Stimulated activated CD8-positive, alpha-beta memory T cell treated with anti-CD3 and anti-CD28 coated beads, Interleukin-7, amount 100 ng/mL, for 1 hour (primary cell): Measurements from ENCODE around the gene GPBP1.
"Not testable (repeated sequence)": the region's sequence is repeated elsewhere in the genome, so short reads cannot be mapped to it uniquely, and the experiment has no call there.

Experiments used
- DNase-seq, 2 donors: peaks; one replicate each; pipeline ENCODE4 v3.0.0-alpha.2; 2020; ENCODE audit warnings: low read depth in 2 of 2

GPBP1 gene

DNA sequence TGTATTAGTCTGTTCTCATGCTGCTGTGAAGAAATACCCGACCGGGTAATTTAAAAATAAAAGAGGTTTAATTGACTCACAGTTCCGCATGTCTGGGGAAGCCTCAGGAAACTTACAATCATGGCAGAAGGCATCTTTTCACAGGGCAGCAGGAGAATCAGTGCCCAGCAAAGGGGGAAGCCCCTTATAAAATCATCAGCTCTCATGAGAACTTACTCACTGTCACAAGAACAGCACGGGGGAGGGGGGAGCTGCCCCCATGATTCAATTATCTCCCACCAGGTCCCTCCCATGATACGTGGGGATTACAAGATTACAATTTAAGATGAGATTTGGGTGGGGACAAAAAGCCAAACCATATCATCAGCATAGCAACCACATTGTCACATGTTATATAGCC lies 102.5 kb downstream of the GPBP1 start:
- no peak for DNase-seq

DNA sequence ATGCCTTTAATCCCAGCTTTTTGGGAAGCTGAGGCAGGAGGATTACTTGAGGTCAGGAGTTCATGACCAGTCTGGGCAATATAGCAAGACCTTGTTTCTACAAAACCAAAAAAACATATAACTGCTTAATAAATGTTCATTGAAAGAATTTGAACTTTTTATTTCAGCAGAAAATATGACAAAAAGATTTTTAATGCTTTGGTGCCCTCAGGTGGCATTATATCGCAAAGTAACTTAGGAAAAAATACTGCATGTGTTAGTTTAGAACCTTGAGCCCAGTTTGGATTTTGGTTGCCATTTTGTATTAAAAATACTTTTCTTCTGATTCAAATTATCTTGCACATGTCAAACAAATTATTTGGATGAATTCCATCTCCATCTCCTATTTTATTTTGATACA lies 103.2 kb downstream of the GPBP1 start:
- no peak for DNase-seq

DNA sequence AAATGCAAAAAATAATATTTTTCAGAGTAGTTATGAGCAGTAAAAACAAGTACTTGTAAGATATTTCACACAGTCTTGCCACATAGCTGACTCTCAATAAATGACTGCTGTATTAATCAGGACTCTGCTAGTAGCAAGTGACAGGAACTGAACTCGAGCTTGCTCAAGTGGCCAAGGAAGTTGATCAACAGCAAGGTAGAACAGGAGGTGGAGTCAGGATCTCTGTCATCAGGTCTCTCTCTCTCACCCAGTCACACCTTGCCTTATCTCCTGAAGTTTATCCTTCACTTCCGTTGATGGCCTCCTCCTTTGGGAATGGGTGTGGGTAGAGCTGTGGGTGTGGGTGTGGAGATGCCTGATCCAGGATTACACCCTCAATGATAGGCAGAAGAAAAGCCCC lies 107.0 kb downstream of the GPBP1 start:
- no peak for DNase-seq

DNA sequence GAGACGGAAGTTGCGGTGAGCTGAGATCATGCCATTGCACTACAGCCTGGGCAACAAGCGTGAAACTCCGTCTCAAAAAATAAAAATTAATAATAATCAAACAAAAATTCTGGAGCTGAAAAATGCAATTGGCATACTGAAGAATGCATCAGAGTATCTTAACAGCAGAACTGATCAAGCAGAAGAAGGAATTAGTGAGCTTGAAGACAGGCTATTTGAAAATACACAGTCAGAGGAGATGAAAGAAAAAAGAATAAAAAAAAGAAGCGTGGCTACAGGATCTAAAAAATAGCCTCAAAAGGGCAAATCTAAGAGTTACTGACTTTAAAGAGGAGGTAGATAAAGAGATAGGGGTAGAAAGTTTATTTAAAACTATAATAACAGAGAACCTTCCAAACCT lies 111.2 kb downstream of the GPBP1 start:
- not testable (repeated sequence) for DNase-seq

DNA sequence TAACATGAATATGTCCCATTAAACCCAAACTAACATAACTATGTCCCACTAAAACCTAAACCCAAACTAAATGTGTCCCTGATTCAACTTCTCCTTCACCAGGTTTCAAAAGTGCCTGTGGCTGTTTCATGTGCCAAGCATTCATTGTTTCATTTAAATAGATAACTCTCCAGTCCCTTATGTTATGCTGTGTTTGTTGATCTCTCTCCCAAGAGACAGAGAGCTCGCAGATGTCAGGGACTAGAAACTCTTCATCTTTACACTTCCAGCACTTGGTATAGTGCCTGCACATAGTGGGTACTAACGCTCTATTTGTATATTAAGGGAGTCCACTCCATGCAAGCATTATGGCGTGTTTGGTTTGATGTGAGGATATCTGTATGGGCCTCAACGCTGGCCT lies 118.0 kb downstream of the GPBP1 start:
- DNase-seq = no peak

DNA sequence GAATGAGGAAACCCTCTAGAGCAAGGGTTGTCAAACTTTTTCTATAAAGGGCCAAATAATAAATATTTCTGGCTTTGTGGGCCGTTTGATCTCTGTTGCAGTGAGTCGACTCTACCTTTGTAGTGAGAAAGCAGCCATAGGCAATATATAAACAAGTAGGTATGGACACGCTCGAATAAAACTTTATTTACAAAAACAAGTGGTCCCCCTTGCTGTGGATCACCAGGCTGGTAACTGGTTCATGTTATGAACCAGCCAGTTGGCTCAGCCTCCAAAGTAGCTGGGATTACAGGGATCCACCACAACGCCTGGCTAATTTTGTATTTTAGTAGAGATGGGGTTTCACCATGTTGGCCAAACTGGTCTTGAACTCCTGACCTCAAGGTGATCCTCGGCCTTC lies 118.5 kb downstream of the GPBP1 start:
- no peak for DNase-seq

DNA sequence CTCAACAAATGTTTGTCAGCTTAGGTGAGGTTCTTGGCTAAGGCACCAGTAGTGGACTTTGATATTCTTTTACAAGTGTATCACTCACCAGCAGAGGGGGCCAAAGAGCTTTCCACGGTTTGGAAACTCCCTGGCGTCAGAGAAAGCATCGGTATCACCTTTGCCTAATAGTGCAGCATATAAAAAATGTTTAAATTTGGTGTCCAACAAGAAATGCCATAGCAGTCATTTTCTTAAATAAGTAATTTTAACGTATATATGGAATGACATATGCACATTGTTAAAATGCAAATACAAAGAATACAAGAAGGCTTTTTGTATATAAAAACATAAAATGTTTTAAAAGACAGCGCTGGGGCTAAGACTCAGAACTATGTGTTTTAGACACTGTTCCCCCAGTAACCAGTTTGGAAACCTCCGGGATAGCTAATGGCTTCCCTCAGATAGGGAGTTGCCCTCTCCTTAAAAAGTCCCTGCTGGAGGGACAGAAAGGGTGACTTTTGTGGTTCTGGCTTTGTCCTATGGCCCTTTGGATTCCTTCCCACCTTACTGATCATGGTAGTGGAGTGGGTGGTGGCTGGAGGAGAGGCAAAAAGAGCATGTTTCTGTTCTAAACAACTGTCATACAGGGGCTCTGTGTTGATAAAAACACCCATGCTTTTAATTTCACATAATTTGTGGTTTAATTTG lies 124.6 kb downstream of the GPBP1 start:
- peak; percentile 67 to 78 for DNase-seq

DNA sequence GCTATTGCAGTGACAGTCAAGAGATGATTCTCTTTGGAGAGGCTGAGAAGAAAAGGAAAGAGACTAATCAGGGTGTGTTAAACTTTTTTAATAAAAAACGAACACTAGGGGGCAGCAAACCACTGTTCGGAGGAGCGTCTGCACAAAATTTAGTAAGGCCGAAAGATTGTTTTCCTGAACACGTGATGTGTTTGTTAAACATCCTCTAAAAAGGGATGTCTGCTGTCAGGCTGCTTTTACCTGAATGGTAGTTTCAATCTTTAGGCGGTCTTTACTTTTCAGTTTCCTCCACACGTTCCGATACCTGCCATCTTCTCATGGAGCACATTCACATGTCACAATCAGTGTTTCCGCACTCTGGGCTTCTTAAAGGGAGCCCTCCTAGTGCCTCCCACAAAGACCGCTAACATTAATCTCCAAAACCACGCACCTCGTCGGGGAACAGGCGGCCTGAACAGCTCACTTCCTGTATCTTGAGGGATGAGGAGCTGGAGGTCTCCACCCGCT lies 125.2 kb downstream of the GPBP1 start:
- no peak for DNase-seq

DNA sequence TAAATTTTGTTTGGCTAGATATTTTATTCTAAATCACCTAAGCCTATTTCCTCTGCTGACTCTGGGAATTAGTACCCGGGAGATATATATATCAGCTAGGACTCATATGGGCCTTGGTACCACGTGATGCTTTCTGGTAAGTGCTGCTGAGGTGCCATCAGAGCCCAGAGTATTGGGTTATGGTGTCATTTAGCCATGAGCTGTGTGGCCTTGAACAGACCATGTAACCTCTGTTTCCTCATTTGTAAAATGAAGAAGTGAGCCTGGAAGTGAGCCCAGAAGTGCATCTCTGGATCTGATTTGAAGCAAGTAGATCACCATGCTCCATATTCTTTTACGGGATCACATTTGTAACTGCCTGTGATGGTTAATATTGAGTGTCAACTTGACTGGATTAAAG lies 126.1 kb downstream of the GPBP1 start:
- DNase-seq = no peak

DNA sequence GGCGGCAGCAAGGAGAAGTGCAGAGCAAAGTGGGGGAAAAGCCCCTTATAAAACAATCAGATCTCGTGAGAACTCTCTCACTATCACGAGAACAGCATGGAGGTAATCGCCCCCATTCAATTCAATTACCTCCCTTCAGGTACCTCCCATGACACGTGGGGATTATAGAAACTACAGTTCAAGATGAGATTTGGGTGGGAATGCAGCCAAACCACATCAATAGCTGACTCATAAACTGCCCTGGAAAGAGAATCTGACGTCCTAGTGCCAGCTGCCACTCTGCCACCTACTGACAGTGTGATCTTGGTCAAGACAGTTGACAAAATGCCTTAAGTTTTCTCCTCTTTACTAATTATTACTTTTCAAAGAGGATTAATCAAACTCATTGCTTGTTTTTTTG lies 128.3 kb downstream of the GPBP1 start:
- no peak for DNase-seq

DNA sequence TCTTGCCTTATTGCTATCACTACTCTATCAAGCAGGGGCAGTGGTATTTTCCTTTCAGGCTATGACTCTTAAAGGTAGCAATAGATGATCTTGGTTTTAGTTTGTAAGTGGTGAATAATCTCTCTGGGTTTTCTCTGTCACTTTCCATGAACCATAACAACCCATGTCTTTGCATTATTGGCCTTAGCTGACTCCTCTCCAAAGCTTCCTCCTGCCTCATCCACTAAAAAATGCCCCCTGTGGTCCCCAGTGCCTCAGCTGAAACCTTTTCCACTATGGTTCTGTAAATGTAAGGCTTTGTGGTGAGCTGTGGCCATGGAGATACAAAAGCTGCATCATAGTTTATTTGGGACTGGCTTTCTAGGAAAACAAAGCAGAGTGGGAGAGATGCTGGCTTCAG lies 128.8 kb downstream of the GPBP1 start:
- no peak for DNase-seq

DNA sequence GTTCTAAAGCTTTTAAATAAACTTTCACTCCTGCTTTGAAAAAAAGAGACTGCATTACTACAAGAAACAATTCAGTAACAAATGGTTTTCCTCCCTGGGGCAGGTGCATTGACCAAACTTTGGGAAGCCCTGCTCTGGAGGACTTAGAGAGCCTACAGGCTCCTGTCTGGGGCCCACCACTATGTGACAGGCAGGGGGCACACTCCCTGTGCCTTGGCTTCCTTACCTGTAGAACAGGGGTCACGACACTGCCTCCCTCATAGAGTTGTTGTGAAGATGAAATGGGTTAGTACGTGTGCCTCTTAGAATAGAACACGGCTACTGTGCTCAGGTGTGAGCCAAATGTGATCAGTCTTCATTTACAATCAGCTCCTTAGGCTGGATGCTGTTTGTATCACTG lies 130.1 kb downstream of the GPBP1 start:
- no peak for DNase-seq

DNA sequence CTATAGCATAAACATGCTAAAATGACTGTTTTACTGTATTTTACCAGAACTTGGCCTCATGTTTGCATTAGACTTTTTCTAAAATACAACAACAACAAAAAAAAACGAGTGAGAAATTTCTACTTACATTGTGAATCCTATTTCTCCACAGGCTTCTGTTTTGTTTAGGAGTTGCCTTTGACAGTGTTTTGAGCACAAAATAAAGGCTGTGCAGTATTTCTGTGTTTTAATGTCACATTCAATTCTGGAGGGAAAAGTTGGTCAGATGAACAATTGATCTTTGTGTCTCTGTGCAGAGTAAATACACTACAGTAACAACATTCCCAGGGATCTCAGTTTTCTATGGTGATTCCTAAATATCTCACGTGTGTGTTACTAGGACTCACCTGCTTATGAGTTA lies 131.1 kb downstream of the GPBP1 start:
- no peak for DNase-seq

DNA sequence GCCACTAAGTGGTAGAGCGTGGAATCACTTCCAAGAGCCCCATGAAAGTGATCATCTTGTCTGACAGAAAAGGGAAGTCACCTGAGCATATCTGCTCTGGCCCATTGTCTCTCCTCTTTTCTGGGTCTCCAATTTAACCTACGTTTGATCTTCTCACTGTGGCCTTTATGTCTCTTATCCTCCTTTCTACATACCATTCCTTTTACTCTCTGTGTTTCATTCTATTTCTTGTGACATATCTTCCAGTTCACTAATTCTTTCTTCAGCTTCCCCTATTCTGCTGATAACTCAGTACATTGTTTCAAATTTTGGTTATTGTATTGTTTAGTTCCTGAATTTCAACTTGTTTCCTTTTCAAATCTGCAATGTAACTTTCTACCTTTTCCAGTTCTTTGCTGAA lies 132.5 kb downstream of the GPBP1 start:
- DNase-seq = no peak

DNA sequence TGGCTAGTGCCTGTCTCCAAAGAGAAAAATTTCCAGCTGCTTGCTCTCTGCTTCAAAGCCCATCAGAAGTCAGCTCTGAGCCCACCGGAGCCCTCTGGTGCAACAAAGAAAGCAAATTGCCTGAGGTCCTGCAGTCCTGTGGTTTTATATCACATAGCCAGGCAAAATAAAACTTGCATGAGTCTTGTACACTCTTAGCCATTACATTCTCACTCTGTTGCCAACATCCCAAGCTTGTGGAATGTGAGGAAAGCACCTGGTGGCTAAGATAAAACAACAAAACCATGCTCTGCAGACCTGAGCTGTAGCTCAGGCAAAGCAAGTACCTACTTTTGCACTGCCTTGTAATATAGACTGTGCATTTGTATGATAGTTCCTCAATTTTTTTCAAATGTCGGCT lies 133.7 kb downstream of the GPBP1 start:
- no peak for DNase-seq

DNA sequence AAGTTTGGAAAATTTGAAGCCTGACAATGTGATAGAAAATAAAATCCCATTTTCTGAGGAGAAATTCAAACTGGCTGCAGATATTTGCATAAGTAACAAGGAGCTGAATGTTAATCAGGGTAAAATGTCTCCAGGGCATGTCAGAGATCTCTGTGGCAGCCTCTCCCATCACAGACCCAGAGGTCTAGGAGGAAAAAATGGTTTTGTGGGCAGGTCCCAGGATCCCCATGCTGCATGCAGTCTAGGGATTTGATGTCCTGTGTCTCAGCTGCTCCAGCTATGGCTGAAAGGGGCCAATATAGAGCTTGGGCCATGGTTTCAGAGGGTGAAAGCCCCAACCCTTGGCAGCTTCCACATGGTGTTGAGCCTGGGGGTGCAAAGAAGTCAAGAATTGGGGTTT lies 135.2 kb downstream of the GPBP1 start:
- DNase-seq = not testable (repeated sequence)

DNA sequence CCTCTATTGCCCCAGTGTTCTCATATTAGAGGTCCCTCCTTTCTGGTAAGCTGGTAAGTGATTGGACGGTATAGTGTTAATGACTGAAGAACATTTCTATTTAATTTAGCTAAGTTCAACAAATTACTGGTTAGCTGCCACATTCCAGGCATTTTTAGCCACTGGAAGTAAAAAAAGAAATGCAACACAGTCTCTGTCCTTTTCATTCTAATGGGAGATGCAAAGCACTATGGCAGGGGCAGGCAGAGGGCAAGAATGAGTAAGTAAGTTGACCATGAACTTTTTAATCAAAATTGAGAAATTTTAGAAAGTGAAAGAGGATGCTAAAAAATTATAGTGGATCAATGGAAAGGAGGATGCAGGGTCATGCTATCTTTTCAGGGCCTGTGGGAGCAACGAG lies 137.4 kb downstream of the GPBP1 start:
- DNase-seq = no peak

DNA sequence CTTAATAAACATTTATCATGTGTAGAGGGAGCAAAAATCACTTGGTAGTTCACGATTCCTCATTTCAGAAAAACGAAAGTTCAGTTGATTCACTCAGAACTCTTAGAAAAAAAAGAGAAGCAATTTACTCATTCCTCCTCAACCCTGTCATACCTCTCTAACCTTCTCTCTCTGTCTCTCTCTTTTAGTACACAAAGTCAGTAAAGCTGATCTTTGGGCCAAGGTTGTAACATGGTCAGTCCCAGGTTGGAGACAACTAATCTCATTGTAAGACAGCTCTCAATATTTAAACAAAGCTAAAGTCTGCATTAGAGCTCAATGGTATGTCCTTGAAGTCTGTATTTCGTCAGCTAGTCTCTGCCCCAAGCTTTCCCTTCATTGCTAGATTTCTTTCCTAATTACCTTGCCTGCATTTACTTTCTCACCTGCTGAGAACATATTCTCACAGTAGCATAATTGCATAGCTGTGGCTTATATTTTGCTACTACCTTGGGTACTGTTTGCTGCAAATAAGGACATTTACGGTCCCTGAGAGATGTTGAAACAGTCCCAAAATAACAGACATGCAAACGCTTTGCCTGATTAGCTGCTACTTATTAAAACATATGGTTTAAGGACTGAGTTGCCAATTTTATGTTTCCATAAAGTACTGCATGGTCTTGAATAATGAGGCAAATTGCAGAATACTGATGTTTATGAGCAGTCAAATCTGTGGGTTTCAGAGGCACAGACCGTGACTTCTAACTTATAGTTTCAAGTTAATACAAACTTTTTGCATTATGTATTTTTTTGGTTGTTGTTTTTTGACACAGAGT lies 138.3 kb downstream of the GPBP1 start:
- DNase-seq = no peak

DNA sequence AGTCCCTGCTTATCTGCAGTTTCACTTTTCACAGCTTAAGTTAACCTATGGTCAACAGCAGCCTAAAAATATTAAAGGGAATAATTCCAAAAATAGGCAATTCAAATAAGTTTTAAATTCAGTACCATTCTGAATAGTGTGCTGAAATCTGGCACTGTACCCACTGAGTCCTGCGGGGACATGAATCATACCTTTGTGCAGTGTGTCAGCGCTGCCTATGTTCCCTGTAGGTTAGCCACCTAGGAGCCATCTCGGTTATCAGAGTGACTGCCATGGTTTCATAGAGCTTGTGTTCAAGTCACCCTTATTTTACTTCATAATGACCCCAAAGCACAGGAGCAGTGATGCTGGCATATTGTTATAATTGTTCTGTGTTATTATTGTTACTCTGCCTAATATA lies 139.9 kb downstream of the GPBP1 start:
- no peak for DNase-seq
